Tracheal epithelial cell (primary cell): ENCODE data around the gene RPRD1B. TPM values are rescaled to one million over a fixed set of nuclear protein-coding genes. Genes with fewer than 3 reads are reported as not detected.

Experiments used
- total RNA-seq: library from RNA; depleted of rRNA; stranded (reverse); fragments of >200 nt; gene quantifications from 2 replicates; pipeline ENCODE4 v1.2.1, GENCODE V29; 2014

The RPRD1B gene
- 16.4 and 22.8 TPM in 2 replicates for total RNA-seq

DNA sequence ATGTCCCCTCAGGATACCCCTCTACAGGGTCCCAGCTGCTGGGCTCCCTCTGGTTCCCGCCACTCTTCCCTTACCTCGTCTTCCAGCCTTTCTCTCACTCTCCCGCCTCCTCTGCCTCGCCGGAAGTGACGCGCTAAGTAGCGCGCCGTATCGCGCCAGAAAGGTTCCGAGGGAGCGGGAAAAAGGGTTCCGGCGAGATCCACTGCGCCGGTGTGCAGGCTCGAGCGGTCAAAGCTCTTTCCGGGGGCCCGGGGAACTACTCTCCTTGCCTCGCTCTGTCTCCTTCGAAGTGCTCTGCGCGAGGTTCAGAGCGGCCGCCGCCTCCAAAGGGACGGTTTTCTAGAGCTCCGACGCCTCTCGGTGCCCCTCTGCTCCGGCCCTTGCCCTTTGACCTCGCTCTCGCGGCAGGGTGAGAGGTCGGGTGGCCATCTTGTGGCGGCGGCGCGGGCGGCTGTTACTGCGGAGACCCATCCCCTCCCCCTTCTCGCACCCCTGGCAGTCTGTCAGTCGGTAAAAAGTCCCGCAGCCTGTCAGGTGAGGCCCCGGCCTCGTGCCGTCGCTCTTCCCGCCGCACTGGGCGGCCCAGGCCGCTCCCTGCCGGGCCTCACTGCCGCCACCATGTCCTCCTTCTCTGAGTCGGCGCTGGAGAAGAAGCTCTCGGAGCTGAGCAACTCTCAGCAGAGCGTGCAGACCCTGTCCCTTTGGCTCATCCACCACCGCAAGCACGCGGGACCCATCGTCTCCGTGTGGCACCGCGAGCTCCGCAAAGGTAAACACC is at the start of gene RPRD1B, which contains the start of gene TTI1:
Gene RPRD1B, plus strand, starts transcription at position 417 of the 778 bp plus-strand sequence. Its CDS starts 202 bp downstream, at position 619.
Gene TTI1, minus strand, starts transcription at position 127 of the 778 bp plus-strand sequence. CDS start 19,640 bp downstream, outside the sequence.

Other genes with a start within 250 kb of the RPRD1B start
- 5.8 and 43.3 TPM in 2 replicates for gene VSTM2L, start 130.6 kb upstream of the RPRD1B start, total RNA-seq
- gene TTI1, start 290 bp upstream of the RPRD1B start, total RNA-seq: 14.9 and 21.3 TPM in 2 replicates
- gene TGM2, start 131.5 kb downstream of the RPRD1B start, total RNA-seq: 2.6 and 67.5 TPM in 2 replicates
- gene KIAA1755, start 227.0 kb downstream of the RPRD1B start, total RNA-seq: 0.21 and 0.24 TPM in 2 replicates